Measurements from ENCODE around the gene FAM107B.
"Not testable (repeated sequence)": the region's sequence is repeated elsewhere in the genome, so short reads cannot be mapped to it uniquely, and the experiment has no call there.

Gene FAM107B

DNA sequence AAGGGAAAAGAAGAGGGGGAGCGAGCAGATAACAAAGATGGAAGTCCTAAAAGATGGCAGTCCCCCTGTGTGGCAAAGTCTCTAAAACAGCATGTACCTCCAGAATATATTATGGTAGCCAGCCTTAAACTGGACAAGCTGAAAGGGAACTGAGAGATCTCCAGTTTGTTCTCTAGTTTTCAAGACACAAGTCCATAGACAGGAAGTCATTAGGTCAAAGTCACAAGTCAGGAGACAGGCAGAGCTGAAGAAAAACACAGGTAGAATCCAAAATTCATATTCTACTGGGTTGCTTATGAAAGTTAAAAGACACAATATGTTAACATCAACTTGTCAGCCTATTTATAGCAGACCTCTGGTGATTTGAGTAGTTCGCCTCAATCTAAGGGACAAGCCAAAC lies 38.7 kb downstream of the FAM107B start:
- DNase-seq (ENCODE audit: low spot score) = no peak

- DNase-seq (ENCODE audit: low spot score) = no peak
Measured at GRCh38 chr10:14731875-14732512, 42.7 kb downstream of the FAM107B start.

DNA sequence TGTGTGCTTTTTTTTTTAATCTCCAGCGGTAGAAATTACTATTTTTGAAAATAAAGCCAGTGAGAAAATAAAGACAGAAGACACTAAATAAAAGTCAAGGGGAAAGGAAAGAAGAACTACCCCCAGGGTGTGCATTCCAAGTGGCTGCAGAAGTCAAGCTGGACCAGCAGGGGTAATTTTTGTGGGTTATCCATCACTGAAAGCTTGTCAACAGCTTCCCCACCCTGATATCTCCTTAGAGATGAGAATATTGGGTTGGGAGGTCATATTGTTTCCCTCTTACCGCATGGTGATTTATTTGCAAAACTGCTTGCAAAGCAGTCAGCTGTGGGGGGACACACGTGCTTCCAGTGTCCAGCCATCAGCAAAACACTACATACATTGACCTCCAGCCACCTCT lies 46.4 kb downstream of the FAM107B start:
- DNase-seq (ENCODE audit: low spot score) = no peak

GRCh38 chr10:14727924-14728323 lies 46.8 kb downstream of the FAM107B start:
- no peak for DNase-seq (ENCODE audit: low spot score)

GRCh38 chr10:14727465-14727864 lies 47.2 kb downstream of the FAM107B start:
- no peak for DNase-seq (ENCODE audit: low spot score)

- DNase-seq (ENCODE audit: low spot score) = no peak
Measured at GRCh38 chr10:14724931-14725330, 49.8 kb downstream of the FAM107B start.

GRCh38 chr10:14723052-14723689 lies 51.5 kb downstream of the FAM107B start:
- DNase-seq (ENCODE audit: low spot score) = no peak

GRCh38 chr10:14717552-14717951 lies 57.1 kb downstream of the FAM107B start:
- no peak for DNase-seq (ENCODE audit: low spot score)

DNA sequence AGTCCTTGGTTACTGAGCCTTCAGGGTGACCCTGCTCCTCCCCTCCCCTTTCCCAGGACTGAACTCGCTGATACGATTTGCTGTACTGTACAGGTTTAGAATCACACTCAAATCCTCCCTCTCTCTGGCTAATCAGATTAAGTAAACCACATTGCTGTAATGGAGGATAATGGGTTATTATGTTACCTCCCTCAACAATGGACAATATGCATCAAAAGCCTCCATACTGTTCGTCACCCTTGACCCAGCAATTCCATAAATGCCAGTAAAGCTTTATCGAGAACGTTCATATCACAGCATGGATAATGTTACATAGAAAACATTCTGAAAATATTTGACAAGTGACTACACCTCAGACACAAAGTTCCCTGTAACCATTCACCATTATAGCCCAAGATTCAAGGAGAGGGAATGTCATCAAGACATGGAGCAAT lies 61.7 kb downstream of the FAM107B start:
- no peak for DNase-seq (ENCODE audit: low spot score)

DNA sequence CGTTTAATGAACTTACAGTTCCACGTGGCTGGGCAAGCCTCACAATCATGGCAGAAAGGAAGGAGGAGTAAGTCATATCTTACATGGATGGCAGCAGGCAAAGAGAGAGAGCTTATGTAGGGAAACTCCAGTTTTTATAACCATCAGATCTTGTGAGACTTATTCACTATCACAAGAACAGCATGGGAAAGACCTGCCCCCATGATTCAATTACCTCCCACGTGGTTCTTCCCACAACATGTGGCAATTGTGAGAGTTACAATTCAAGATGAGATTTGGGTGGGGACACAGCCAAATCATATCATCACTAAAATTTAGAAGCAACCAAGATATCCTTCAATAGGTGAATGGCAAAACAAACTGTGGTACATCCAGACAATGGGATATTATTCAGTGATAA lies 65.4 kb downstream of the FAM107B start:
- DNase-seq (ENCODE audit: low spot score) = not testable (repeated sequence)

- DNase-seq (ENCODE audit: low spot score) = no peak
Measured at GRCh38 chr10:14707481-14707880, 67.2 kb downstream of the FAM107B start.

DNA sequence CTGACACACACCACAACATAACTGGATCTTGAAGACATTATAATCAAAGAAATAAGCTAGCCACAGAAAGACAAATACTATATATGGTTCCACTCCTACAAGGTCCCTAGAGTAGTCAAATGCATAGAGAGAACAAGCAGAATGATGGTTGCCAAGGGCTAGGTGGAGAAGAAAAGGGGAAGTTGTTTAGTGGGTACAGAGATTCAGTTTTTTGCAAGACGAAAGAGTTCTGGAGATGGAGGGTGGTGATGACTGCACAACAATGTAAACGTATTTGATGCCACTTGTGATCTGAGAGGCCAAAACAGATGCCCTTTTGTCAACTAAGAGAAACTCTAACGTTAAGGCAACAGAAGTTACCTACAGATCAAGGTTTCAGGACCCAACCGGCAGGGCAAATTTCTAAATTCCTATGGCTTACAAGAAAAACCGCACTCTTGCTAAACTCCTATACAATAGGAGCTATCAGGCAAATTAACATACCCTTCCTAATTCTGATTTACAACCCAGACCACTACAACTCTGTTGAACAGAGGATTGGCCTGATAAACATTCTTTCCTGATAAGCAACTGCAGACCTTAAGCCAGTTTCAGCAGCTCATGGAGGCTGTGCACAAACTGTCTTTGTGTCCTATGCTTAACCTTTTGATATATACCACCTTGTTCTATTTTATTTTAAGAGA lies 69.0 kb downstream of the FAM107B start:
- DNase-seq (ENCODE audit: low spot score) = no peak

DNA sequence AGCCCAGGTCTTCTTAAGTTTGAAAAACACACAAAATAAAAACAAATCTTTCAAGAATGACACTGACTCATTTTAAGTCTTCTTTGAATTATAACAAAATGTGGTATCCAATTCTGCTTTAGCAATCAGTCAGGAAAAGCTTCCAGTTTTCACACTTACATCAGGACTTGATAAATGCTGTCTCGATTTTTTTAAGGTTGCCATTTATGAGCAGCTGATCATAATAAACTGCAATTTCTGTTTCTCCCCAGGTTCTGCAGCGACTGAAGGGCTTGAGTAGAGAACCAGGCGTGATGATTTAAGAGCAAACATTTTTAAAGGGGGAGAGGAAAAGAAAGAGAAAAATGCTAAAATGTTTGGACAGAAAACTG lies 71.1 kb downstream of the FAM107B start:
- no peak for DNase-seq (ENCODE audit: low spot score)

GRCh38 chr10:14701466-14701865 lies 73.2 kb downstream of the FAM107B start:
- no peak for DNase-seq (ENCODE audit: low spot score)

- no peak for DNase-seq (ENCODE audit: low spot score)
Measured at GRCh38 chr10:14700546-14700945, 74.2 kb downstream of the FAM107B start.

DNA sequence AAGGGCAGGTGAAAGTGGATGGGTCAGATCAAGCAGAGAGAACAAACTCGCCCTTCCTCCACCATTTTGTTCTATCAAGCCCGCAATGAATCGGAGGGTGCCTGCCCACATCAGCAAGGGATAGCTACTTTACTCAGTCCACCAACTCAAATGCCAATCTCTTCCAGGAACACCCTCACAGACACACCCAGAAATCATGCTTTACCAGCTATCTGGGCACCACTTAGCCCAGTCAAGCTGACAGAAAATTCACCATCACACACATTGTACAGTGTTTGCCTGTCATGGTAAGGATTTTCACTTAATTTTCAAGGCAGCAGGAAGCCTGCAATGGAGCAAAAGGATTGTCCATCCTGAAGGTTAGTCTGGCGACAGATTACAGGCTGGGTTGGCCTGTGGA lies 75.2 kb downstream of the FAM107B start:
- DNase-seq (ENCODE audit: low spot score) = no peak

- no peak for DNase-seq (ENCODE audit: low spot score)
Measured at GRCh38 chr10:14698829-14699170, 75.9 kb downstream of the FAM107B start.

DNA sequence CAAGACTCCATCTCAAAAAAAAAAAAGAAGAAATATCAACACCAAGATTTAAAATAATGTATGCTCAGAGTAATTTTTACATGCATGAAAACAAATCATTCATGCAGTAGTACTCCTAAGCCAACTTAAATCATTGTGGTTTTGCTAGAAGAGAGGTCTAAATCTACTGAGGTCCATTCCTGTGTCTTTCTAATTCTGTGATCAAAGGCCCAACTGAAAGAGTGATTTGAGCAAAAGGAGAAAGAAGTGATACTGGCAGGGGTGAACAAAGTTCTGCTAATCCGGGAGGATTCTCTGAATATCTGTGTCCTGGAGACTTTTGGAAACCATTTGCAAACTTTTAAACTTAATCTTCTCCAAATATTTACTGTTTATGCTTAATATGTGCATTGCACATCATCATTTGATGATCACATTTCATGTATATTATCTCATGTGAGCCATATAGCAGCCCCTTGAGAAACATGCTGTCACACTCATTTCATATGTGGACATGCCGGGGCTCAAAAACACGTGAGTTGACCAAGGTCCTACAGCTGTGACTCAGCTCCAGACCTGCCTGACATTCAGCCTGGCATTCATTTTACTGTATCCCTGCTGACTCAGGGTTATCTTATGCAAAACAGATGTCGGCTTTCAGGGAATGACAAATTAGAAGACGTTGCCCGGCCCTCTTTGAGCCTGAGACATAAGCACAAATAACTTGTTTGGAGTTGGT lies 76.4 kb downstream of the FAM107B start:
- peak; percentile 86 for DNase-seq (ENCODE audit: low spot score)

DNA sequence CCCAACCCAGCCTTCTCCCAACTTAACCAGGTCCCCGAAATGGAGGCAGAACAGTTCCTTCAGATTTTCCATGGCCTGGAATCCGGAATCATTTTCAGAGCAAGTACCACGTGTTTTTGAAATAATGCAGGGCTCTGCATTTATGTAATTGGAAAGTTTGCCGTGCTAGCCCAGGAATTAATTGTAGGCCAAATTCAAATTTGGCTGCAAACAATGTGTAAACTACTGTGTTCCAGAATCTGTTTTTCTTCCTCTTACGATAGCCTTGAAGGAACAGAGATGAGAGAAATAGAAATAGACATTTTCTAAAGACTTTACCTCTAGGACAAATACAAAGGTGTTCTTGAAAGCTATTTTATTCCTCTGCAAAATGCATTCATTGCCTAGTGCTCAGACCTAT lies 77.4 kb downstream of the FAM107B start:
- DNase-seq (ENCODE audit: low spot score) = no peak

DNA sequence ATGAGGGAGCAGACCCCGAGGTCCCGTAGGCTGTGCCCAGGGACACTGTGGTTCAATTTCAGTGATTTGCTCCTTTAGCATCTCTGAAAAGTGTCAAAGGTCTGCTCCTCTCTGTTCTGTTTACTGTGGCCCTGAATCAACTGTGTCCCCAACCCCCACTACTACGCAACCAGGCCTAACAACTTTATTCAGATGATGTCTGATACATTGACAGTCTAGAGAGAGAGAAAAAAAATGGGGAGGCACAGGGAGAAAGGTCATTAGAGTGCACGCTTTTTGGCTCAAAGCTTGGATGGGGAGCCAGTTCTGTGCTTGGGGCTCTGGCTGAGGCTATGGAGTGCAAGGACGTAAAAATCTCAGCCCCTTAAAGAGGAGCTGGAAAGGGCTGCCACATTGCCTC lies 77.9 kb downstream of the FAM107B start:
- DNase-seq (ENCODE audit: low spot score) = no peak

DNA sequence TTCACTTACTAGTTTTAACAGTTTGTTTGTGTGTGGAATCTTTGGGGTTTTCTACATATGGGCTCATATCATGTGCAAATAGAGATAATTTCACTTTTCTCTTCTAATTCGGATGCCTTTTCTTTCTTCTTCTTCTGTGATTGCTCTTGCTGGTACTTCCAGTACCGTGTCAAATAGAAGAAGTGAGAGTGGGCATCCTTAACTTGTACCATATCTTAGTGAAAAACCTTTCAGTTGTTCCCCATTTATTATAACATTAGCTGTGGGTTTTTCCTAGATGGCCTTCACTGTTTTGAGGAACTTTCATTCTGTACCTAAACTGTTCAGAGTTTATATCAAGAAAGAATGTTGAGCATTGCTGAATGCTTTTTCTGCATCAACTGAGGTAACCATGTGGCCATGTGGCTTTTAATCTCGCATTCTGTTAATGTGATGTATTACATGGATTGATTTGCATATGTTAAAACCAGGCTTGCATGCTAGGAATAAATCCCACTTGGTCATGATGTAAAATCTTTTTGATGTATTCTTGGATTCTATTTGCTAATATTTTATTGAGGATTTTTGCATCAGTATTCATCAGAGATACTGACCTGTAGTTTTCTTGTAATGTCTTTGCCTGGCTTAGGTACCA lies 78.7 kb downstream of the FAM107B start:
- DNase-seq (ENCODE audit: low spot score) = no peak

DNA sequence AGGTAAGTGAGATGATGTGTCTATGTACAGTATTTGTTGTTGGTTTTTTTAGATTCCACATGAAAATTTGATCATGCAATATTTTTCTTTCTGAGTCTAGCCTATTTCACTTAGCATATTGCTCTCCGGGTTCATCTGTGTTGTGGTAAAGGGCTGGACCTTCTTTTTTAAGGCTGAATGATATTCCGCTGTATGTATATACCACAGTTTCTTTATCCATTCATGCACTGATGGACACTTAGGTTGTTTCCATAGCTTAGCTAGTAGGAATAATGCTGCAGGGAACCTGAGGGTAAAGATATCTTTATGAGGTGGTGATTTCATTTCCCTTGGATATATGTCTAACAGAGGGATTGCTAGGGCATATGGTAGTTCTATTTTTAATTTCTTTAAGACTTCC lies 80.8 kb downstream of the FAM107B start:
- no peak for DNase-seq (ENCODE audit: low spot score)
